NCI-H2227 treated with DMSO at 0.1 percent for 48 hours (cell line): ENCODE measurements around the gene ECI2.
A peak's percentile ranks its signal among the peaks of the same experiment; 100 is the strongest.
"Not testable (repeated sequence)": the region's sequence is repeated elsewhere in the genome, so short reads cannot be mapped to it uniquely, and the experiment has no call there.

ENCODE experiments used
- DNase-seq: peaks from one replicate; lab custom pipeline; 2025; lab: John Stamatoyannopoulos, UW

Gene ECI2

DNA sequence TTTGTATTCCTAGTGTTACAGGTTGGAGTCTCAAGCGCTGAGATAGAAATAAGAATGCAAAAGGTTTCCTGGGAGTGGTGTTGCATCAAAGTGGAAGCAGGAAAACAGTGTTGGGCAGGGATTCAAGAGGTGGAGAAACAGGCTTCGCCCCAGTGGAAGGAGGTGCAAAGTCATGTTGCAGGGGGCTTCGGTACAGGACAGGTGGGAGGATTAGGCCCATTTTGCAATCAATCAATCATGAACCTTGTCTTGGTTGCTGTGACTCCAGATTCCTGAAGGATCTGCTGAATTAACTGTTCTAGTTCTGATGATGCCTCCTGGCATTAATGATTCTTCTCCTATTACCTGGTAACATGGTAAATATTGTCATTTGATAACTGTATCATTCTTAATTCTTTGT, 34.1 kb downstream of the ECI2 start:
- no peak for DNase-seq

DNA sequence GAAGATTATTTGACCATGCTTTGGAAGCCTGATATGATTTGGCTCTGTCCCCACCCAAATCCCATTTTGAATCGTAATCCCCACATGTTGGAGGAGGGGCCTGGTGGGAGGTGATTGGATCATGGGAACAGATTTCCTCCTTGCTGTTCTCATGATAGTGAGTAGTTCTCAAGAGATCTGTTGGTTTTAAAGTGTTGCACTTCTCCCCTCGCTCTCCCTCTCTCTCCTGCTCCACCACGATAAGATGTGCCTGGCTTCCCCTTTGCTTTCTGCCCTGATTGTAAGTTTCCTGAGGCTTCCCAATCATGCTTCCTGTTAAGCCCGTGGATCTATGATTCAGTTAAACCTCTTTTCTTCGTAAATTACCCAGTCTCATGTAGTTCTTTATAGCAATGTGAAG, 34.7 kb downstream of the ECI2 start:
- DNase-seq: no peak

DNA sequence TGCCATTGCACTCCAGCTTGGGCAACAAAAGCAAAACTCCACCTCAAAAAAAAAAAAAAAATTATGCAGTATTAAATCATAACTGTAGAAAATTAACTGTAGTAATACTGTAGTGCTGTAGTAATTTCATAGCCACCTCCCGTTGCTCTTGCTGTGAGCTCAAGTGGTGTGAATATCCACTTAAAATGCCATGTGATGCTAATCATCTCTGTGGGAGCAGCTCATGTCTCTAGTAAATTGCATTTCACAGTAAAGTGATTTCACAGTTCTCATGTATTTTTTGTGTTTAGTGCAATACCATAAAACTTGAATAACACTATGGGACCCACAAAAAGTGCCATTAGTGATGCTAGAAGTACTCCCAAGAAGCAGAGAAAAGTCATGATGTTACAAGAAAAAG, 42.1 kb downstream of the ECI2 start:
- DNase-seq: peak; percentile 82

DNA sequence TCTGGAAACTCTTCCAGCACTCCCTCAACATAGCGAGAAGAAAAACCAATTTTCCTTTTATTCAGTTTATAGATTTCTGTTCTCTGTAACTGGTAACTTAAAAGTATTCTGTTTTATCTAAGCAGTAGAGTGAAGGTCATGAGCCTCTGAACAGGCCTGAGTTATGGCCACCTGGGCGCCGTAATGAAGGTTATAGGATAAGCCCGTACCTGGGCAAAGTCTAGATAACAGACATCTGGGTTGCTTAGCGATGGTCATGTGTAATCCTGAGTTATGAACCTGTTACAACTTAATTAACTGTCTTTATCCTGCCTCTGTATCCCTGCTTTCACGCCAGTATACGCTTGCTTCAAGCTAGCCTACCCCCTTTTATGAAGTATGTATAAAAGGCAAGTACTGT, 43.4 kb downstream of the ECI2 start:
- no peak for DNase-seq

DNA sequence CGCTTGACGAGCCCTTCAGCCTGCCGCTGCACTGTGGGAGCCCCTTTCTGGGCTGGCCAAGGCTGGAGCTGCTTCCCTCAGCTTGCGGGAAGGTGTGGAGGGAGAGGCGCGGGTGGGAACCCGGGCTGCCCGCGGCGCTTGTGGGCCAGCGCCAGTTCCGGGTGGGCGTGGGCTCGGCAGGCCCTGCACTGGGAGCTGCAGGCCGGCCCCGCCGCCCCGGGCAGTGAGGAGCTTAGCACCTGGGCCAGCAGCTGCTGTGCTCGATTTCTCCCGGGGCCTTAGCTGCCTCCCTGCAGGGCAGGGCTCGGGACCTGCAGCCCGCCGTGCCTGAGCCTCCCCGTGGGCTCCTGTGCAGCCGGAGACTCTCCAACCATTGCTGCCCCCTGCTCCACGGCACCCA, 45.3 kb downstream of the ECI2 start:
- not testable (repeated sequence) for DNase-seq

DNA sequence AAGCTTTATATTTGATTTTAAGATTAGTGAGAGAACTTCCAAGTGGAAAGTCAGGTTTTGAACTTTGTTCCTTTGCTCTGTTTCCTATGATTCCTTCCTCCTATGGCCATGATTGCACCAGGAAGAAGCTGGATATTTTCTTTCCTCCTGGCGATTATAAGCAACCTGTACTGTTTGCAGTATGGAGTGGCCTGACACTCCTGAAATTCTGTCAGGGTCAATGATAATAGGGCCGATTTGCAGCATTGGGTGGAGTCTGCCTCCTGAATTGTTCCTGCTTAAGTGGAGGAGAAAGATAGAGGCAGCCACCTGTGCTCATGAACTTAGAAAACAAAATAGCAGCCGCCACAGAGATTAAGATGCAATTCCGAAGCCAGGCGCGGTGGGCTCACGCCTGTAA, 46.7 kb downstream of the ECI2 start:
- DNase-seq: peak; percentile 47

DNA sequence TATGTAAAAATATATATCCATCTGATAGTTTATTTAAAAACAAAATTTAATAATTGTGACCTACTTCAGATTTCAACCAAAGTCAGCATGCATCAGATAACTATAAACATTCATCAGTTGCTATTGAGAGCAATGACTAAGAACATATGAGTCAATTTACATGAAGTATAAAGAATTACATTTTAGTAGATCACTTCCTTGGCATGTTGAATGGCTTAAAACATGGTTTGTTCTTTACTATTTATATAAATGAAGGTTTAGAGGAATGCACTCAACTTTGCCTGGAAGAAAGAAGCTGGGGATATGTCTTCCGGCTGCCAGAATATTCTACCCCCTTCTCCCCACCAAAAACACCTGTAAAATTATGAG, 50.1 kb downstream of the ECI2 start:
- no peak for DNase-seq

DNA sequence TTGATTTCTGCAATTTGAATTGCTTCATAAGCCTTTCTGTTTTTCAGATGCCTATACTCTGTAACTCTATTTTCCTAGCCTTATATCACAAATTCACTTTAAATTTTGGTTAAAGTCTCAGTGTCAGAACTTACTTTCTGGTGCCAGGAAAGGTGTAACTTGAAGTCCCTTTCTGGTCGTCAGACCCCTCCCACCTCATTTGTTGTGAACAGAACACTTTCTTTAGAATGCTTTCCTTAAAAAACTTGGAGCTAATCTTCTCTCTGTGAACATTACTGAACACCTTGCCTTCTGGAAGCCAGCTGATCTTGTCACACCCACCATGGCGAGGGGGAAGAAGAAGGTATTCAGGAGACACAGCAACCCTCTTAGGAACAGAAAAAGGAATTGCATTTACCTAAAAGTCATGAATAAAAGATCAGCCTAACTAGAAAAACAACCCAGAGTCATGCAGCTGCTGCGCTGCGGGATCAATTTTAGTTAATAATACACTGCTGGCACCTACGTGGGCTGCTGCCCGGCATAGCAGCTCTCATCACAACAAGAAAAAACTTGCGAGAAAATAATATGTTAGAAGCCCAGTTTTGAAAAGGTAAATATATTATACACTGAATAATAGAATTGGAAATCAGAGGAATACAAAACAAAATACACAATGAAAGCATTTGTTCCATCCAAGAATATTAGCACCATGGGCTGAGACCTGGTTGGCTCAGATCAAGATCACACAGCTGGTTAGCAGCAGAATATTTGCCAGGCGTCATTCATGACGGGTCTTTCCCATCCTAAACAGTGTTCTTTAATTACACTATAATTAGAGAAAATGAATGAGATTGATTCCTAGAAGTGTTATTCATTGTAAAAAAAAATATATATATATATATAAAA, 50.7 kb downstream of the ECI2 start:
- DNase-seq: peak; percentile 90

DNA sequence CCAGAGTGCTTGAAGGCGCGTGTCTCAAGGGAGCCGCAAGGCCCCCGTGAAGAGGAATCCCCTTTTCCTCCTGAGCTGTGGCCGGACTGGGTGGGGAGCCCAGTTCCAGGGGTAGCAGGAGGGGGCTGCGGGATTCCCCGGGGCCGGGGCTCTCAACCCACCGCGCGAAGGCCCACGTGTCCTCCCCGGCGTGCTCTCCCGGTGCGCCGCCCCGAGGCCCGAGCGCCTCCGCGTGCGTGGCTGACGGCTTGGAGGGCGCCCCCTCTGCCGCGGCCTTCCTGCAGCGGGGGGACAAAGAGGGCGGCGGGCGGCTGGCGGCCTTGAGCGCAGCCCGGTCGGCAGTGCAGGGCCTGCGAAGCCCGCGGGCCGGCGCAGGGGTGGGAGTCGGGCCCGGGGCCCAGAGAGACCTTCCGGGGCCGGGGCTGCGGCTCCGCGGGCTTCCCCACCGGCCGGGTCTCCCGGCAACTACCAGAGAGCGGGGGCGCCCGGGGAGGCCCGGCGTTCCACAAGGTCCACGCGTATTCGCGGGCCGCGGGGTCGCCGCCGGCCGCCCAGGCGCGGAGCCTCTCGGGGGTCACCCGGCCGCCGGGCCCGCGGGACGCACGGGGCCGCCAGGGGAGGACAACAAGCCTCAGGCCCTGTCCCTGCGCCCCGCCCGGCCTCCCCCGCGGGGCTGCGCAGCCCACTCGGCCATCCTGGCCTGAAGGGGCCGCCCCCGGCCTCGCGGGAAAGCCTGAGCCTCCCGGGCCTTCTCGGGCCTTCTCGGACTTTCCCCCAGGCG, 56.5 kb downstream of the ECI2 start, which contains the start of gene FAM217A:
Gene FAM217A (minus strand): TSS at position 447 of the 781 bp plus-strand sequence. CDS start 1,723 bp downstream, outside the sequence.
- DNase-seq: no peak

DNA sequence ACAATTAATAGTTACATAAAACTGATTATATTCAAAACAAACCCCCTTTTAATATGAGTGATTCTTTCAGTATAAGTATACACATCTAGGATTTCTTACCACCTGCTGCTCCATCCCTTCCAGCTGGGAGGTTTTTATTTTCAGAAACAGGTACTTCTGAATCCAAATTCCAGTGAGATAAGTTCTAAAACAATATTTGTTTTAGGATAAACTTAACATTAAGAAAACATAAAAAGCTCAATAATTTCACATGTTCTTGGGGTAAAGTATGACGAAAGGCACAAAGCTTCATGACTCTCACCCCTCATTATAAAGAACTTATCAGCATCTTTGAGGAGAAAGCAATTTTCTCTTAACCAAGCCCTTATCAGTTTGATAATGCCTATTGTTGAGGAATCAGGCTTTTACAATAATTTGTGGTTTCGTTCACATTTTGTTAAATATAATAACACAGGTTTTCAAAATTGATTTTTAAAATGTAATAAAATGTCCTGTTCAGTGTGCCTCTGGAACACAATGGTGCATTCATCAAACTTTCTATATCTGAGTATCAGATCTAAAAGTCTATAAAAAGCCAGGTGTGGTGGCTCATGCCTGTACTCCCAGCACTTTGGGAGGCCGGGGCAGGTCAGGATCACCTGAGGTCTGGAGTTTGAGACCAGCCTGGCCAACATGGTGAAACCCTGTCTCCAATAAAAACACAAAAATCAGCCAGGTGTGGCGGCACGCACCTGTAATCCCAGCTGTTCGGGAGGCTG, 60.7 kb downstream of the ECI2 start:
- no peak for DNase-seq

DNA sequence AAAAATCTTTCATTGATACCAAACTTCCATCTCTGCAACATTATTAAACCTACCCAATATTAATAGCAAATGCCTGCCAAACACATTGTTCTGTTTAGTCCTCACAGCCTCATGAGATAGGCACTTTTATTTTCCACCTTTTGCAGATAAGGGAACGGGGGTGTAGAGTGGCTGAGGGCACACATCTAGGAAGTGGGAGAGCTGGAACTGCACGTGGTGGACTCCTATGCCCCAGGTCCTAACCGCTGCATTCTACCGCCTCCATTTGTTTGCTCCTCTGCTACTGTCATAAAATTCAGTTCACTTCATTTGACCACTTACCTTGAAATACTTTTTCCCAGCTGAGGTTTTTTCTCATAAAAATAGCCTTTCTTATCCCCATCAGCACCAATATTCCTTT, 64.0 kb downstream of the ECI2 start:
- DNase-seq: no peak

DNA sequence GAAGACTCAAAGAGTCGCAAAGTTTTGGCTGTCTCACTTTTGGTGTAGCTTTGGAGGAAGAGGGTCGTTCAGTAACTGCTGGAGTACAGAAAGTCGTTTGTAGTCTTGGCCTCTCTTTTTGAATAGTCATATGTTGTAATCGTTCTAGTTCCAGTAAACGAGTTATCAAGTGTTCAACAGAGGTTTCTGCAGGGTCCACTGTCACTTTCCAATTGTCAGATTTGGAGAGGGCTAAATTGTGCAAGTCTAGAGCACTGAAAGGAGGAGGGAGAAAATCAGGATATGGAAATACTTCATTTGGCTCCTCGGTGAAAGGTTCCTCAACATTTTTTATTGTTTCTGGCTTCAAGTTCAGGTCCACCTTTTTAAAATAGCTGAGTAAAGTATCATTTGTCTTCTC, 66.2 kb downstream of the ECI2 start:
- DNase-seq: no peak

DNA sequence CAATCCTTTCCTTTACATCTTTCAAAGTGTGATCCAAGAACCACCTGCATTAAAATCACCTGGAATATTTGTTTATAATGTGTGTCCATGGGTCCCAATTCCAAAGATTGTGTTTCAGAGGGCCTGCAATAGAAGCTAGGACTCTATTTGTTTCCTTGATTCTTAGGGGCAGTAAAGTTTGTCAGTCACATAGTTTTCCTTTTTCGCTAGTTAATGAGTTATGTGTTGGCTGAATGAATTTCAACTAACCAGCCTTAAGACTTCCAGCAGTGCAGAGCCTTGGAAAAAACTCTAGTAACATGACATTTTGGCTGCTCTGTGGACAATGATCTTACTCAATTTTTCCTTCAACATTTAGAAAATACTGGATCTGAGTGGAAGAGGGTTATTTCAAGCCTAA, 67.7 kb downstream of the ECI2 start:
- no peak for DNase-seq

DNA sequence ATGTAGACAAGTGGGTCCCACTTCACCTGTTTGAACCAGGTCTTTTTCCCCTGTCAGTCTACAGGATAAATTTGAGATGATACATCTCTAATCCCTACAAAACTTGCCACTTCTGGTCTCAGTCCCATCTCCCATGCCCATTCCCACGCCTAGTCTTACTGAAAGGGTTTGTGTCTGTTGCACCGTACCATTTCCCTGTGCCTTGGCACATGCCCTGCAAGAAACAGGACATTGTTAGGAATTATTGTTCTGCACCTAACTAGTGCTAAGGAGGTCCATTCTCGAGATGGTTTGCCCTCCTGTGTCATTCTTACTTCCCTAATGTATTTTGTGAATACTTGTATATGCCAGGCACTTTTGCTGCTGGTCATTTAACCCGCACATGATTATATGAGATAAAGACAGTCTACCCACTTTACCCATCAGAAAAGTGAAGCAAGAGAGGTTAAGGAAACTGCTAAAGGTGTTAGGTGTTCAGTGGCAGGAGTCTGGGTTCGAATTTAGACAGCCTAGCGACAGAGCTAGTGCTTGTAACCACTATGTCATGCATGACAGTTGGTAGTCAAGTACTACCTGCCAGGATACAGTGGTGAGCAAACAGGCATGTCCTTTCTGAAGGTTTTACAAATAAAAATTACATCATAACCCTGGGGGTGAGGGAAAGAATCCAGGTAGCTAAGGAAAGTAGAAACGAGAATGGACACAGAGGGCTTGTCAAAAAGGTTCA, 69.2 kb downstream of the ECI2 start:
- DNase-seq: no peak
